ENCODE measurements around the gene SPTA1.

SPTA1 gene

DNA sequence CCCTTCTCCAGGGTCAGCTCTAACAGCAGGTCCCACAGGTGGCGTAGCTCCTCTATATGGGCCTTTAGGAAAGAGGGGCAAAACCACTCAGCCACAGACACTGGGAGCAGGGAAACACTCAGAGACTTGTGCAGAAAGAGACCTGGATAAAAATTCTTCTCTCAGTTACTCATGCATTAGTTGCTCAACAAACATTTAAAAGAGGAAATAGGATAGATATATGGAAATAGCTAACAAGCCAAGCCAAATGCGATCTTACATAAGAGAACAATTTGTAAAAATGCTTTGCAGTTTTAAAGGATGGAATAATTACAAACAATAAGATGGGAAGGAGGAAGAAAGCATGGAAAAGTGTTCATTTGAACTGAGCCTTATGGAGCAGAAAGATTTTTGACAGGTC is 4.9 kb downstream of the SPTA1 start:
- DNase-seq, result no peak

DNA sequence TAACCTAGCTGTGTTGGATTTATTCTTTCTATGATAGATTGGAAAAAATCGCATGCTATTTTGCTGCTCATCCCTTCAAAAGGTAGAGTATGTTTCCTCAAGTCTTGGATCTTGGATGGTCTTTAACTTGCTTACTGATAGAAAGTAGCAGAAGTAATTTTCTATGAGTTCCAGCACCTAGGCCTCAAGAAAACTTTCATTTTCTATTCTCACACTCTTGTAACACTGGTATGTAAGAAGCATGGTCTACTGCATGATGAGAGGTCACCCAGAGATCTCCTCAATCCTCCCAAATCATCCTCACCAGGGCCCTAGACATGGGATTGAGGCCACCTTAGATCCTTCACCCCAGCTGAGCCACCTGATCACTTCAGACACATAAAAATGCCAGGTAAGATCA is 7.2 kb downstream of the SPTA1 start:
- no peak for DNase-seq

DNA sequence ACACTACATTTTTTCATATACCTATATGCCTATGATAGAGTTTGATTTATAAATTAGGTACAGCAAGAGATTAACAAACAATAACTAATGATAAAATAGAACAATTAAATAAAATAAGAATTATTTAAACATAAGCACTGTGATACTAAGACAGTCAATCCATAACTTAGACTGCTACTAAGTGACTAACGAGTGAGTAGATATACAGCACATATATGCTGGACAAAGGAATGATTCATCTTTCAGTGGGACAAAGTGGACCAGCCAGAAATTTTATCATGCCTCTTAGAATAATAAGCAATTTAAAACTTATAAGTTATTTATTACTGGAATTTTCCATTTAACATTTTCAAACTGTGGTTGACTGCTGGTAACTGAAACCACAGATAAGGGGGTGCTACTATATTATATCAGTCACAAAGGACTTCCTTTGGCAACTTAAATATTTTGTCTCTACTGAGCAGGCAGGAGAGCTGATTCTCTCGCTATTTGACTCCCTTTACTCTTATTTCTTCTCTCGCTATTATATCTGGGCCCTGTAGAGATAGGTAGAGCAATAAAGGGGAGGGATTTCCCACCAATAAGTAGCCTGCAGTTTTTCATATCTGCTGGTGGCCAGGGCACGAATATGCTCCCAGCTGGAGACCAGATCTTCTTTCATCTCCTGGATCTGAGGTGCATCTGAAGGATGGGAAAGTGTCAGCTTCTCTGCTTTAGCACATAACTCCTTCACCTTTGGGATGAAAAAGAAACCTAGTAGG is 10.8 kb downstream of the SPTA1 start:
- DNase-seq, result no peak

DNA sequence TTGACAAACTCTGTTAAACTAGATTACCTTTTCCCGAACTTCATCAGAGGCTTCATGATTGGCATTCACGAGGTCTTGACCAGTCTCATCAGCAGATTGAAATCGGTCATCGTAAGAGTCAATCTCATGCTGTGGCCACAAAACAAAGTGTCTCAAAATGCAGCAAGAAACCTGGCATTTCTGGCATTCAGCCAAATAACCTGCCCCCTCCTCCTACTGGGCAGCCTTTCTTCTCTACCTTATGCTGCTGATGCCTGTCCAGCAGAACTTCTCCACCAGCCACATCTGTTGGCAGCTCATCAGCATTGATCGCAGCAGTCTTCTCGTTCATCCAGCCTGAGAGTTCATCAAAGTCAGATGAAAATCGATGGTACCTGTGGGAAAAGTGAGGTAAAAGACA is 12.2 kb downstream of the SPTA1 start:
- DNase-seq, result no peak

DNA sequence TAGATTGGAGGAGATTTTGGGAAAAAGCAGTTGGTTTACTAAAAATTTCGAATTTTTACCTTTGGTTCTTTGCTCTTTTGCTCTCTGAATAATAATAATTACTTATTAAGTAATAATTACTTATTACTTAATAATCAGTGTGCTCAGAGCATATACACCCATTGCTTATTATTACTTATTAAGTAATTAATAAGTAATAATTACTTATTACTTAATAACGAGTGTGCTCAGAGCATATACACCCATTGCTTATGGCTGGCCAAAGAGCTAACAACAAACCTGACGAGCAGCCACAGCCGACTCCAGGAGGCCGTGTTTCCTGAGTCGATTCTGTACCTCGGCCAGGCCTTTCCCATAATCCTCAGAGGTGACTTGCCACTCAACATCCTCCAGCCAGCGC is 20.5 kb downstream of the SPTA1 start:
- DNase-seq, result no peak

DNA sequence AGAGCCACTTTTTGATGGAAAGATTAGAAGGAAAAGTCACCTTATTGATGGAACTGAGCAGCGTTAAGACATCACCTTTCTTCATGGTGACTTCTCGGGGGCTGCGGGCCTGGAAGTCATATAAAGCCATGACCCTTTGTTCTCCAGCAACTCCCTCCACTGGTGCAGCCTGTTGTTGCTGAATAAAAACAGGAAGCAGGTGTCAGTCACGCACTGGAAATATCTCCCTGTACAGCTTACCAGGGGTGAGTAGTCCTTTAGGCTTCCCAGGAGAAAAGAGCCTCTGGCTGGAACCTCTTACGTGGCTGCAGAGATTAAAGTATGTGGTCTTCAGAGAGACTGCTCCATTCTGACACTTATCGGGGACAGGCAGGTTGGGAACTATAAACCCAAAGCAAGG is 31.9 kb downstream of the SPTA1 start:
- no peak for DNase-seq

DNA sequence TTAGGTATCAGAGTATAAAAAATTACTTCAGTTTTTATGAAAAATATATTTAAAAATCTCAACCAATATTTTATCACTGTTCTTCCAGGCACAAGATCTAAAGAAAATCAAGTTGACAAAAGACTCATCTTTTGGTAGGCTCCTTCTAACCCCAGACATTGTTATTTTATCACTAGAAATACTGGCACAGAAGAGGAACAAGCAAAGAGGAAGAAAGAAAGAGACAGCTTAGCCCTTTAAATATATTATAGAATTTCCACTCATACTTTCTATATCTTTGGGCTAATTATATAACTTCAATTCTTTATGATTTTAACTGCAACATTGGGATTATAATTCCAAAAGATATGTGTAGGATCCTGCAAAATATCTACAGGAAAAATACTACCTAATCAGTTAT is 32.4 kb downstream of the SPTA1 start:
- no peak for DNase-seq

DNA sequence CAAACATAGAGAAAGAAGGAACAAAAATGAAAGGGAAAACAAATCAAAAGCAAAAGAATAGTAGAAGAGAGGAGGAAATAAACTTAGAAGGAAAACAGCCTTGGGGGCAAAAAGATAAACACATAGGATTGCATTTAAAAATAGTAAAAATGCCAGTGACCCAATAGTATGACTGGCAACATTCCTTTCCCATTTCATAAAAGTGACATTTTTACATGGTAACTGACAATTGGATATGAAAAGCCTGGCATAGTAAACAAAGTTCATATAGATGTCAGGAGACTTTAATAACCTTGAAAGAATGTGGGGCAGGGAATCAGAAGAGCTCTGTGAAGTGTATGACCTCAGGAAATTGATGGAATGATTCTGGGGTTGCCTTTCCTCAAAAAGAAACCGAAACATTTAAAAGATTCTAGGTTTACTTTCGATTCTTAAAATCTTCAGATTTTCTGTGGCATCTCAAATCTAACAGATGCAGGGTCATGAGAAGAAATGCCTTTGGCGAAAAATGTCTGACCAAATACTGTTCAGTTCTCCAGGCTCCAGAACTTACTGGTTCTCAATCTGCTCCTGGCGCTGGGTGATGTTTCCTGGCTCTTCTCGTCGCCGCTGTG is 33.7 kb downstream of the SPTA1 start:
- DNase-seq, result no peak

DNA sequence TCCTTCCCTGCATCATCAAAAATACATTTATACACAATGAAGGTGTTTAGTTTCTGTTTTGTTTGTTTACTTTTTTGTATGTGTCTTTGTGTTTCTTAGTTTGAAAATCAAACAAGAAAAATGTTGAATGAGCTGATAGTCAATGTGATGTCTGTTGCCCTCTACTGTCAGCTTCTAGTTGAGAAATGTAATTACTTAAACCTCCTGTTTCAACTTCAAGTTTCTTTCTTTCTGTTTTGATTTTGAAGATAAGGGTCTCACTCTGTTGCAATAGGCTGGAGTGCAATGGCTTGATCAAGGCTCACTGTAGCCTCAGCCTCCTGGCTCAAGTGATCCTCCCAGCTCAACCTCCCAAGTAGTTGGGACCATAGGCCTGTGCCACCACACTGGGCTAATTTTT is 37.5 kb downstream of the SPTA1 start:
- no peak for DNase-seq

DNA sequence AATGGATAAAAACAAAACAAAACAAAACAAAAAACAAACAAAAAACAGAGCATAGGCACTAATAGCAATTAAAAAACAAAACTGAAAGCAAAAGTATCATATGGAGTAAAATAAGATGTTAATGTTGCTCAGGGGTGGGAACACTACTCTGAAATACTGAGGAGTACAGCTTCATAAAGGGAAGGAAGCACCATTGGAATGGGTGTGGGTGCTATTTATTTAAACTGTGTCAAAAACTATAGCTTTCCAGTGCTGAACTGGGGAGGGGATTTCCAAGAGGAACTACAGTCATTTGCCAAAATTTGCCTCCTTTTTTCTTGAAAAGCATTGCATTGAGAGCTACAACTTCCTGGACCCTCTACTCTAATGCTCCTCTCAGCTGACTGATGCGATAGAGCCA is 40.0 kb downstream of the SPTA1 start:
- DNase-seq, result no peak

DNA sequence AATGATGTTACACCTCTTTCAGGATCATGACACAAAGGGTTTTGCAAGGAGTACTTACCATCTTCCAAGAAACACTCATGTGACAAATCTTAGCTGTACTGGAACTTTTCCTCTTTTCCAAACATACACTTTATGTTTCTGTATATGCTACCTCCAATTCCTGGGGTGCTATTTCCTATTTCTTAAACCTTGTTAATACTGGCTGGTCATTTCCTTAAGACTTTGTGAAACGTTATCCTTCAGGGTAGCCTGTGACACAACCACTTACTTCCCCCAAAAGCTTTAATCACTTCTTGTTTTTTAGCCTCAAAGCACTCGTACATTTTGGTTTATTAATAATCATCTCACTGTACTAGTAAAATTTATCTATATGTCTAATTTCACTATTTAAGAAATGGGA is 42.1 kb downstream of the SPTA1 start:
- DNase-seq, result no peak

DNA sequence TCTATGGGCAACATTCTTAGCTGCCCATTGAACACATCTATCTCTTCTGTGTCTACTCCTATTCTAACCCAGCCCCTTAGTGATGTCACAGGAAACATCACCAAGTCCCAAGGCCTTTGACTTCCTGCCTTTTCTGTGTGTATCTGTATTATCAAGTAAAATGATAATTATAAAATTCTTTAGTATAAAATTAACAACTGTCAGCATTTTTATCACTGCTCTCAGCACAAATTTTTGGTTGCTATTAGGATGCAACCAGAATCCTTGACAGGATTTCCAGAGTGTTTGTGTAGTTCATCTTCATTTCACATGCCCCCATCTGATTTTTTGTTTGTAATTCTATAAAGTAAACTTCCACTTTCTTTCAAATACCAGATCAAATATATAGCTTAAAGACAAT is 47.6 kb downstream of the SPTA1 start:
- DNase-seq, result no peak

DNA sequence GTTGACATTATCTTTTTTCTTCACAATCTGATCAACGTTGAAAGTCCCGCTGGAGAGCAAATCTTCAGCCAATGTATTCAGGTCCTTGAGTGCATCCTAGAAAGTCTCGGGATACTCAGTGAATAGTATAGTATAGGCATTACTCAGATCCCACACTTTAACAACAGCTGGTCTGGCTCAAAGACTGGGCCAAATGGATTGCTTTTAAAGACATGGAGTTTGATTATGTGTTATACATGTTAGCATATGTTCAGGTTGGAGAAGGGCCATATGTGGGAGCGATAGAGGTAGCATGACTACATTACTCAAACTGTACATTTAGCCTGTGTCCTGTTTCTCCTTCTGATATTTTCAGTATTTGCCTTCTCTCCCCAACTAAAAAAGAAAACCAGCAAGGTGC is 48.4 kb downstream of the SPTA1 start:
- DNase-seq, result no peak

DNA sequence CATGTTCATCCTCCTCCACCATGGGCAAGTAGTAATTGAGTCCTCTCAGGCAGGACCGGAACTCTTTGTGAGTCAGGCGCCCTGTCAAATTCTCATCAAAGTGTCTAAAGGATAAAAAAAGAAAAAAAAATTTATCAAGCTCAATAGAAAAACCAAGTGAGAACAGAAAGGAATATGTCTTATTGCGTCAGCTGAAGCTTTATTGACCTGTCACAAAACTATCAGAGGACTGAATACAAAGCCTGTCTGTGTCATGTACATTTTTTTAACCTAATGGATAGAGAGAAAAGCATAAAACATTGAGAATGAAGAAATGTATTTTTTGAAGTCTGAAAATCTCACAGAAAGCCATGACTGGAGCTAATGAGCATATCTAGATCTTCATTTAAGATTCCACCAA is 72.8 kb downstream of the SPTA1 start:
- no peak for DNase-seq

DNA sequence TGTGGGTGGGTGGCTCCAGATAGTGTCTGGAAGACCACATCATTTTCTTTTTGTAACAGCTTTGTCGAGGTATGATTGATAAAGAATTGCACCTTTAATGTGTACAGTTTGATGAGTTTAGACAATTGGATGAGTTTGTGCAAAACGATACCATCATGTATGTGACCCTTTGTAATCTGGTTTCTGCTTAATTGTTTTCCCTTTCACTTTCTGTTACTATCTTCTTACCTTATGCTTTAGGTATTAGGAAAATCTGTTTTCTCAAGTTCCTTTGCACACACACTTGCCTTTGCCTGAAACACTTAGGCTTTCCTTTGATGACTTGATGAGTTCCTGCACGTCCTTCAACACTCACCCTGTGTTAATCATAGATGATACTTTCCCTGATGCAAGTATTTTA is 74.6 kb downstream of the SPTA1 start:
- DNase-seq, result no peak

DNA sequence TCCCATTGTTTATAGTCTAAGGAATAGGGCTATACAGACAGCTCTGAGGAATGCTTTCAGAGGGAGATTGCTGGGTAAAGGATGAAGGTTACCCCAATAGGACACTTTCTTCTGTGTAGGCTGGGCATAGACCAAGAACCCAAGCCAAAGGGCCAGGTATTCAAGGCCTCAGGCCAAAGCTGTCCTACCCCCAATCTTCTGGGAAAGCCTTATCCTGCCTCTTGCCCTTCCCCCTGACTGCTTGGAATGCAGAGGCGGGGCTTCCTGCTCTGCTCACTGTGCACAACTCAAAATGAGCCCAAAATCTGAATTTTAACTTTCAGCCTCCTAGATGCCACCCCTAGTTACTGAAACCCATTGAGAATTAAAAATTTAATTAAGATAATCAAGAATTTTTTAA is 79.2 kb downstream of the SPTA1 start:
- no peak for DNase-seq

DNA sequence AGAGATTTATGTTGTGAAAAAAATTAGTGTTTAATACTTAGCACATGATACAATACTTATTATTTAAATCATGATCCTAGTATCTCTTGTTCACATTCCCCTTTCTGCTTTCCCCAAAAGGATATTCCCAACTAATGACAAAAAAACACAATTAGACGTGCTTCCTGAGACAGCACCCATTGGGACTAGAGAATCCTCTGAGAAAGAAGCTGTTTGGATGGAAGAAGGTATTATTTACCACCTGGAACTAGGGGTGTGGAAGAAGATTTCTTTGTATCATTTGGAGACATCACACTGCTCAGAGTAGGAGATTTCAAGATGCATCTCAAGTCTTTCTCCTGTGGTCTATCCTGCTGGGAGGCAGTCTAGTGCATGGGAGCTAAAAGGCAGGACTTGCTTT is 81.5 kb downstream of the SPTA1 start, which contains the start of gene OR10Z1:
Gene OR10Z1, plus strand, starts transcription at position 301 of the 400 bp plus-strand sequence. CDS start 1,171 bp downstream, outside the sequence.
- no peak for DNase-seq

DNA sequence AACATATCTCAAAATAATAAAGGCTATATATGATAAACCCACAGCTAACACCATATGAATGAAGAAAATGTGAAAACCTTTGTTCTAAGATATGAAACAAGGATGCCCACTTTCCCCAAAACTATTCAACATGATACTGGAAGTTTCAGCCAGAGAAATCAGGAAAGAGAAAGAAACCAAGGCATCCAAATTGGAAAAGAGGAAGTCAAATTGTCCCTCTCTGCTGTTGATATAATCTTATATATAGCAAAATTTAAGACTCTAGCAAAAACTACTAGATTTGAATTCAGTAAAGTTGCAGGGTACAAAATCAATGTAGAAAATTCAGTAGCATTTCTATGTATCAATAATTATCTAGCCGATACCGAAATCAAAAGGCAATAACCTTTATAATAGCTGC is 85.8 kb downstream of the SPTA1 start:
- no peak for DNase-seq

DNA sequence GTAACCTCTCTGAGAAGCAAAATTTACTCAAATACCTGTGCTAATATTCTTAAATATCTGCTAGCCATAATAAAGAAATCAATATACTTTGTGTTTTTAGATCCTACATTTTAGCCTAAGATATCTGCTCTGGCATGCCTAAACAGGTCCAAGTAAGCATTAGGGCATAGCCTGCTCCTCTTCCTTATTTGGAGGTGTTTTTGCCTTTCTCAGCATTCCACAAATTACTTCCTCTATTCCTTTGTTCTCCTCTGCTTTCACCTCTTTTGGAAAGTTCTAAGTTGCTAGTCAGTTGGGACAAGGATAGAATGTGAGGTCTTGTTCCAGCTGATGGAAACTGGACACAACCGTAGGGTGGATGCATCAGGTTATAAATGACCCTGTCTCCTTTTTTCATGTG is 99.6 kb downstream of the SPTA1 start:
- DNase-seq, result no peak

DNA sequence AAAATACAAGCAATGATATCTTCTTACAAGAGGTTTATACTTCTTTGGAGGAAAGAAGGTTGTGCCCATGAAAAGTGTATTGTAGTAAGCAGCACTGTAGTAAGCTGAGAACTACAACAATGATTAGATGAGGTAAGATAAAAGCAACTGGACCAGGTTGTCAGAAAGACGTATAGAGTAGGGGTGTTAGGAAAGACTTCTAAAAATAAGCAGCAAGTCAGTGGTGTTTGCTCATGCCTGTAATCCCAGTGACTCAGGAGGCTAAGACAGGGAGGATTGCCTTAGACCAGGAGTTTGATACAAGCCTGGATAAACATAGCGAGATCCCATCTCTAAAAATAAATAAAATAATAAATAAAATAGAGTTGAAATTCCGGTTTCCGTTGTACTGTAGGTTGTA is 102.6 kb downstream of the SPTA1 start:
- no peak for DNase-seq

DNA sequence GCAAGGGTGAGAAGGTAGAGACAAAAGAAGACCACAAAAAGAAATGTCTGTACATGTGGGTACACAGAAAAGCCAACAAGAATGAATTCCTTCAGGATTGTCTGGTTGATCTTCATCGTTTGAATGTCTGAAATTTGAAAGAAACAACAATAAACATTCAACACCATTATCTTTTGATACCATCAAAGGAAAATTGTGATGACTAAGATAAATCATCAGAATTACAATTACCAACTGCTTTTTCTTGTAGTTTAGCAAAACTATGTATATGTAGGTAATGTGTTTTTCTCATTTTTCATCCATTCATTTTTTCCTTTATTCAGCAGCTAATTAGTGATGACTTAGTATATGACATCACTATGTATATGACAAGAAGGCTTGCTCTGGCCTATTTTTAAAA is 106.8 kb downstream of the SPTA1 start, which contains the start of gene OR10X1:
Gene OR10X1, minus strand, starts transcription at position 167 of the 400 bp plus-strand sequence. Its CDS starts 0 bp downstream, at position 167.
- no peak for DNase-seq

DNA sequence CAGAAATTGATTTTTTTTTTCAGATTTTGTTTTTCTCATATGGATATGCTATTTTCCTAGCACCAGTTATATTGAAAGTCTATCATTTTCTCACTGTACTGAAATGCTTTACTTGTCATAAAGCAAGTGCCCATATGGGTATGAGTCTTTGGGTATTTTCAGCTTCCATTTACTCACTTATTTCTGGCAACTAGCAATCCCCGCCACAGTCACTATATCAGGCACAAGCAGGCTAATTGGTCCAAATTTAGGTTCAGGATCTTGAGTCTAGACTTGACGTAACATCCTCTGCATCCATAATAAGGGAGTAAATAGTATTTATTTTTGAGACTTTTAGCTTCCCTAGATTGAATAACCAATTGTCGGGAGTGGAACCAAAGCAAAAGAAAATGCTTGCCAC is 109.0 kb downstream of the SPTA1 start:
- DNase-seq, result no peak

DNA sequence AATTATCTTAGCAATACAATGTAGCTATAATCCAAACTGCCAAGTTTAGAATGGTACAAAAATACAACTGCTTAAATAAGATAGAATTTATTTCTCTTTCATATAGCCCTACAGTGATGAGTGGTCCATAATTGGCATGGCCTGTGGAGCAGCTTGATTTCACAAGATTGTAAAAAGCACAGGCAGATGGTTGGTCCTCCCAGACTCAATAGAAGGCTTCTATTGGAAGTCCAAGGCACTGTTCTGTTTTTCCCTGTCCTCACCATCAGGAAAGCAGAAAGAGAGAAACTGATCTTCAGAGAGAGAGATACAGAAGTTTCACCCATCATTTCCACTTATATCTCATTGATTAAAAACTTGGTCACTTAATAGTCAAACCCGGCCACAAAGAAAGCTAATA is 114.3 kb downstream of the SPTA1 start:
- no peak for DNase-seq

DNA sequence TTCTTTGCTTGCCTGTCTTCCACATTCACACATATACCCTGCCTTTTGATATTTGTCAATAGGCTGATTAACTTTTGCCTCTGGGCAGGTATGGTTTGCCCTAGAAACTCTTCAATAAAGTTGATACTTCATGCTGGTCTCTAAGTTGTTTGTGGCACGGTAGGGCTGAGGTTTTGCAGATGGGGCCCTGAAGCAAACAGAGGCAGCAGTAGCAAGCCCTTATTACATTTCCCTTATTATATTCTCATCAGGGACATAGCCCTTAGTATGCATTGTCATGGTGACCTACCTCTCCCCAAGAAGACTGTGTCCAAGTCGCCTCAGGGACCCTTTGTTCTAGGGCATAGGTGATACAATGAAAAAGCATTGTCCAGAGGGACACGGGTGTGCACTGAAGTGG is 116.0 kb downstream of the SPTA1 start, which contains the start of gene OR6P1:
Gene OR6P1, minus strand, starts transcription at position 101 of the 400 bp plus-strand sequence. CDS start 6,976 bp downstream, outside the sequence.
- DNase-seq, result no peak

DNA sequence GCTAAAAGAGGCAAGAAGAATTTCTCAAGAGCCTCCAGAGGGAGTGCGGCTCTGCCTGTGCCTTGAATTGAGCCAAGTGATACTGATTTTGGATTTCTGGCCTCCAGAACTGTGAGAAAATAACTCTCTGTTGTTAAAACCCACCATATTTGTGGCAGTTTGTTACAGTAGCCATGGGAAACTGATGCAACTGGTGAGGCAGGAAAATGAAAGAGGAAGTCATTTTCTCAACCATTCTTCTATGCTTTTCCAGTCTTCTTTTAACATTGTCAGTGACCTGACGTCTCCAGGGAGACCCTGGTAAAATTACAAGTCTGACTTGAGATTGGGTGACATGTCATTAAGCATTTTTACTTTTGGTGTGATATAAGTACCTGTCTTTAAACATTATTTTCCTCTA is 121.9 kb downstream of the SPTA1 start:
- no peak for DNase-seq
